NB4 (cell line): Measurements from ENCODE around the gene OR51I2.

ENCODE experiments used
- DNase-seq: peaks from one replicate; pipeline ENCODE4 v3.0.0; 2010; ENCODE audit warnings: low read depth
- H3K4me3 ChIP-seq: one replicate; pipeline ENCODE4 v1.5.1; 2011; ENCODE audit warnings: mild to moderate bottlenecking, low read depth, low read length, moderate library complexity
- MAX ChIP-seq: IDR thresholded peaks from 2 replicates; pipeline ENCODE4 v1.6.1; 2011; ENCODE audit warnings: low read depth, low read length
- MYC ChIP-seq: IDR thresholded peaks from 2 replicates; pipeline ENCODE4 v1.6.1; 2011; ENCODE audit warnings: low read depth, low read length
- POLR2A ChIP-seq: IDR thresholded peaks from 2 replicates; pipeline ENCODE4 v1.6.1; 2011; ENCODE audit warnings: mild to moderate bottlenecking; ENCODE audit not compliant: insufficient read length; ENCODE audit errors: extremely low read depth
- TF ChIP-seq, protein P1 (sequence below): IDR thresholded peaks from one replicate; pipeline ENCODE4 v1.5.1; 2012; ENCODE audit warnings: low read depth, low read length

Gene OR51I2

DNA sequence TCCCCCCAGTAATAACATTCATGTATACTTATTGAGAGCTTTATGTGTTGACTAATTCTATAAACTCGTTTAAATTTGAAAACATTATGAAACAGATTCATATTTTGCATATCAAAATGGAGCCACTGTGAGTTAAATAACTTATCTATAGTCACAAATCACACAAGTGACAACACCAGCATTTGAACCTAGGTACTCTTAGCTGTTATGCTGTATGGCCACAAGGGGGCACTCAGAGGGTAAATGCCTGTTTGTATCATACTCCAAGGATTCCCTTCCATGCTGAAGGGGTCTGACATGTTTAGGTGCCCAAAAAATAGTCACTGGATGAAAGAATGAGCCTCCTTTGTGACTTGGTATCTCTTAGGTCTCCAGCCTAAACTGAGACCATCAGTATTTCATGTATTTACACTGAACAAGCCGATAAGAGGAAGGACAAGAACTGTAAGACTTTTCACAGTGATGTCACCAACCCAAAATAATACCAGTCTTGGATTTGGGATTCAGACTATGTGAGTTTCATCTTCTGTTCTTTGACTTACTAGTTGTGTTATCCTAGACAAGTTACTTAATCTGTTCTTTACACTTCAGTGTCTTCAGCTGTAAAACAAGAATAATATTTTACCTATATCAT, 27.2 kb downstream of the OR51I2 start:
- DNase-seq = peak; percentile 48
- no peak for TF ChIP-seq MYC
- TF ChIP-seq, protein P1, sequence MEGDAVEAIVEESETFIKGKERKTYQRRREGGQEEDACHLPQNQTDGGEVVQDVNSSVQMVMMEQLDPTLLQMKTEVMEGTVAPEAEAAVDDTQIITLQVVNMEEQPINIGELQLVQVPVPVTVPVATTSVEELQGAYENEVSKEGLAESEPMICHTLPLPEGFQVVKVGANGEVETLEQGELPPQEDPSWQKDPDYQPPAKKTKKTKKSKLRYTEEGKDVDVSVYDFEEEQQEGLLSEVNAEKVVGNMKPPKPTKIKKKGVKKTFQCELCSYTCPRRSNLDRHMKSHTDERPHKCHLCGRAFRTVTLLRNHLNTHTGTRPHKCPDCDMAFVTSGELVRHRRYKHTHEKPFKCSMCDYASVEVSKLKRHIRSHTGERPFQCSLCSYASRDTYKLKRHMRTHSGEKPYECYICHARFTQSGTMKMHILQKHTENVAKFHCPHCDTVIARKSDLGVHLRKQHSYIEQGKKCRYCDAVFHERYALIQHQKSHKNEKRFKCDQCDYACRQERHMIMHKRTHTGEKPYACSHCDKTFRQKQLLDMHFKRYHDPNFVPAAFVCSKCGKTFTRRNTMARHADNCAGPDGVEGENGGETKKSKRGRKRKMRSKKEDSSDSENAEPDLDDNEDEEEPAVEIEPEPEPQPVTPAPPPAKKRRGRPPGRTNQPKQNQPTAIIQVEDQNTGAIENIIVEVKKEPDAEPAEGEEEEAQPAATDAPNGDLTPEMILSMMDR = peak; percentile 88
- H3K4me3 ChIP-seq = no peak overlapping the region

- TF ChIP-seq MAX (no peak), MYC (no peak), POLR2A (no peak)
- TF ChIP-seq, protein P1 = no peak
- no peak for DNase-seq
- no peak overlapping the region for H3K4me3 ChIP-seq
Observed at GRCh38 chr11:5486003-5486402, 36.9 kb downstream of the OR51I2 start.

GRCh38 chr11:5486421-5486820, 37.3 kb downstream of the OR51I2 start:
- TF ChIP-seq MAX = no peak
- TF ChIP-seq, protein P1 = no peak
- TF ChIP-seq POLR2A = no peak
- TF ChIP-seq MYC = no peak
- H3K4me3 ChIP-seq = no peak overlapping the region
- DNase-seq = no peak

DNA sequence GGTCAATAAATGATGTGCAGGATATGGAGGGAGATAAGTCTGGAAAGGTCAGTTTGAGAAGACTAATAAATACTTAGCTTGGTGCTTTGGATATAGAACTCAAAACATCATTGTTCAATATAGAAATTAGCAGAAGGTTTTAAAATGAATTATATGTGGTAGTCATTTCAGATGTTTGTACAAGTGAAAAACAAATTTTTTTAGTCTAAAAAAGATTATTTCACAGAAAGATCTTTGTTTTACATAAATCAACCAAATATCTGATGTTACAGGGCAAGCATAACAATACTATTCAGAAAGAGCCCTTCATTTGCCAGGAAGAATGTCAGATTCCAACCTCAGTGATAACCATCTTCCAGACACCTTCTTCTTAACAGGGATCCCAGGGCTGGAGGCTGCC, 39.3 kb downstream of the OR51I2 start, which contains the start of gene OR52D1:
Gene OR52D1, plus strand, starts transcription at position 301 of the 400 bp plus-strand sequence. Its CDS starts 22 bp downstream, at position 323.
- TF ChIP-seq MAX (no peak), POLR2A (no peak), MYC (no peak)
- TF ChIP-seq, protein P1 = no peak
- DNase-seq = no peak
- no peak within 1 kb of the TSS for H3K4me3 ChIP-seq

DNA sequence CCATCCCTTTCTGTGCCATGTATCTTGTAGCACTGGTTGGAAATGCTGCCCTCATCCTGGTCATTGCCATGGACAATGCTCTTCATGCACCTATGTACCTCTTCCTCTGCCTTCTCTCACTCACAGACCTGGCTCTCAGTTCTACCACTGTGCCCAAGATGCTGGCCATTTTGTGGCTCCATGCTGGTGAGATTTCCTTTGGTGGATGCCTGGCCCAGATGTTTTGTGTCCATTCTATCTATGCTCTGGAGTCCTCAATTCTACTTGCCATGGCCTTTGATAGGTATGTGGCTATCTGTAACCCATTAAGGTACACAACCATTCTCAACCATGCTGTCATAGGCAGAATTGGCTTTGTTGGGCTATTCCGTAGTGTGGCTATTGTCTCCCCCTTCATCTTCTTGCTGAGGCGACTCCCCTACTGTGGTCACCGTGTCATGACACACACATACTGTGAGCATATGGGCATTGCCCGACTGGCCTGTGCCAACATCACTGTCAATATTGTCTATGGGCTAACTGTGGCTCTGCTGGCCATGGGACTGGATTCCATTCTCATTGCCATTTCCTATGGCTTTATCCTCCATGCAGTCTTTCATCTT, 39.8 kb downstream of the OR51I2 start:
- DNase-seq = no peak
- no peak for TF ChIP-seq MAX
- TF ChIP-seq MYC = no peak
- no peak for TF ChIP-seq POLR2A
- TF ChIP-seq, protein P1 = no peak
- no peak overlapping the region for H3K4me3 ChIP-seq
